Cardiac fibroblast (primary cell): ENCODE results near the gene OR56B1.

Experiments
- DNase-seq, 2 donors: peaks; one replicate each; pipeline versions ENCODE4 v3.0.0 to v3.0.0-alpha.2; 2010; ENCODE audit warnings: low read depth in 2 of 2
- H3K4me3 ChIP-seq, 2 donors: replicated peaks in 1 of 2; 1 replicate in 1 of 2; 2 replicates in 1 of 2; pipeline ENCODE4 v1.5.1; 2011; ENCODE audit warnings: low read depth in 2 of 2, low read length in 2 of 2, mild to moderate bottlenecking in 2 of 2, moderate library complexity in 1 of 2
- CTCF ChIP-seq: IDR thresholded peaks from one replicate; pipeline ENCODE4 v1.5.1; 2011; ENCODE audit warnings: low read depth, mild to moderate bottlenecking, low read length, inconsistent platforms

The OR56B1 gene

GRCh38 chr11:5694642-5695041 is 41.6 kb upstream of the OR56B1 start:
- no peak overlapping the region for H3K4me3 ChIP-seq
- DNase-seq, result no peak
- no peak for TF ChIP-seq CTCF

- DNase-seq, result no peak
Measured at GRCh38 chr11:5695580-5695979, 40.7 kb upstream of the OR56B1 start.

GRCh38 chr11:5696210-5696609 is 40.0 kb upstream of the OR56B1 start:
- no peak for DNase-seq

More at GRCh38 chr11:5695580-5695979, 40.7 kb upstream of the OR56B1 start:
- H3K4me3 ChIP-seq, result no peak overlapping the region
- TF ChIP-seq CTCF, result no peak

GRCh38 chr11:5698281-5698680 is 38.0 kb upstream of the OR56B1 start:
- no peak for TF ChIP-seq CTCF
- DNase-seq, result no peak

More at GRCh38 chr11:5696210-5696609, 40.0 kb upstream of the OR56B1 start:
- TF ChIP-seq CTCF, result no peak
- no peak overlapping the region for H3K4me3 ChIP-seq

GRCh38 chr11:5700421-5701054 is 35.7 kb upstream of the OR56B1 start:
- DNase-seq, result no peak
- no peak overlapping the region for H3K4me3 ChIP-seq
- no peak for TF ChIP-seq CTCF

More at GRCh38 chr11:5698281-5698680, 38.0 kb upstream of the OR56B1 start:
- no peak overlapping the region for H3K4me3 ChIP-seq

GRCh38 chr11:5701055-5701577 is 35.1 kb upstream of the OR56B1 start:
- no peak overlapping the region for H3K4me3 ChIP-seq
- no peak for TF ChIP-seq CTCF
- no peak for DNase-seq
